DMS 273 treated with DMSO at 0.1 percent for 48 hours (cell line): ENCODE data around the gene PRR5L.
"Not testable (repeated sequence)": the region's sequence is repeated elsewhere in the genome, so short reads cannot be mapped to it uniquely, and the experiment has no call there.

Source experiments
- DNase-seq: peaks from one replicate; lab custom pipeline; 2025; lab: John Stamatoyannopoulos, UW

Gene PRR5L

DNA sequence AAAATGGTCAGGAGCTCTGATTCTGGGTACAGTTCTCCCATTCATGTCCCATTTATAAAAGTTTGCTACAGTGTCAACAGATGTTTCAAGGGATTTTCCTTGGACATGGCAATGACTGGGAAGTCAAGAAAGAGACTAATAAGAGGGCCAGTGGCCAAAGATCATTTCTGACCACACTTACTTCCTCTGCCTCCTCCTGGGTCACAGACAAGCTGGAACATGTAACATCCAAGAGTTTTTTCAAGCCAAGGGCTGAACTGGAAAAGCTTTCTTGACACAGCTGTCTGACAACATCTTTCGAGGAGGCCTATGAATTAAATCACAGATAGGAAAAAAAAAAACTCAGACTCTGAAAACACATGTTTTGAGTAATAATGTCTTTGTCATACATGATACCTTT, 15.6 kb upstream of the PRR5L start:
- no peak for DNase-seq

DNA sequence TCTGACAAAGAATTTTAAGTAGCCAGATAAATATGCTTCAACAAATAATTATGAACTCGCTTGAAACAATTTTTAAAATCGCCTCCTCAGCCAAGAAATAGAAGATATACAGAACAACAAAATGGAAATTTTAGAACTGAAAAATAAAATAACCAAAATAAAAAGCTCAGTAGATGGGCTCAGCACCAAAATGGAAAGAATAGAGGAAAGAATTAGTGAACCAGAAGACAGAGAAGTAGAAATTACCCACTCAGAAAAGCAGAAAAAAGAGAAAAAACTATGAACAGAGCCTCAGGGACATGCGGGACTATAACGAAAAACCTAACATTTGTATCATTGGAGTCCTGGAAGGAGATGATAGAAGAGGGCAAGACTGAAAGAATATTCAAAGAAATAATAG, 14.2 kb upstream of the PRR5L start:
- DNase-seq = no peak

DNA sequence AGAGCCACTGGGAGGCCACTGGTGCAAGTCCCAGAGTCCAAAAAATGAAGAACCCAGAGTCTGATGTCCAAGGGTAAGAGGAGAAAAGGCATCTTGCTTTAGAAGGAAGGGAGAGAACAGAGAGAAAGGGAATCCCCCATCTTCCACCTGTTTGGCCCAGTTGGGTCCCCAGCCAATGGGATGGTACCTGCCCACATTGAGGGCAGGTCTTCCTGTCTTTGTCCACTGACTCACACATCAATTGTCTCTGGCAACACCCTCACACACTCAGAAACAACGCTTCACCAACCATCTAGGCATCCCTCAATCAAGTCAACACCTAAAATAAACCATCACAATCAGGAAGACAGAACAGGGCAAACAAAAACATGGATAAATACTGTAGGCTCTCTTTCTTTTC, 13.2 kb upstream of the PRR5L start:
- DNase-seq = no peak

DNA sequence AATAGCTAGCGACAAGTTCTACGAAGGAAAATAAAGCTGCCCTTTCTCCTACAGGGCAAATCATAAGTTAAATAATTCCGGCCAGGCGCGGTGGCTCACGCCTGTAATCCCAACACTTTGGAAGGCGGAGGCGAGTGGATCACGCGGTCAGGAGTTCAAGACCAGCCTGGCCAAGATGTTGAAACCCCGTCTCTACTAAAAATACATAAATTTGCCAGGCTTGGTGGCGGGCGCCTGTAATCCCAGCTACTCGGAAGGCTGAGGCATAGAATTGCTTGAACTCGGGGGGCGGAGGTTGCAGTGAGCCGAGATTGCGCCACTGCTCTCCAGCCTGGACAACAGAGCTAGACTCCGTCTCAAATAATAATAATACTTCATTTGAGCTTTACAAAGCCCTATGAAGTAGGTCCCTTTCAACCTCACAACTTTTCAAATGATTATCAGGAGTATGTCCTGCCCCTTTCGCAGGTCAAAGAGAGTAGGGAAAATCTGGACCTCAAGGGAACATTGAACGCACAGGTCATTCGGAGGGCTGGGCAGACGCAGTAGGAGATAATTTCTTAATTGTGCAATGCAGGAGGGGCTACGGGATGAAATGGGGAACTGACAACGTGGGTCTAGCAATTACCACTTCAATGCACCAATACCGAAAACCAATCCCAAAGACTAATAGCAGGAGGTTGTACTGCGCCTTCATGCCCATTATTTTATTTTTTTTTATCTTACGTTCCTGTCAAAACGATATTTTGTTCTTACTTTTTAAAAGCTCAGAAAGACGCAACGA, 7.5 kb upstream of the PRR5L start:
- no peak for DNase-seq

DNA sequence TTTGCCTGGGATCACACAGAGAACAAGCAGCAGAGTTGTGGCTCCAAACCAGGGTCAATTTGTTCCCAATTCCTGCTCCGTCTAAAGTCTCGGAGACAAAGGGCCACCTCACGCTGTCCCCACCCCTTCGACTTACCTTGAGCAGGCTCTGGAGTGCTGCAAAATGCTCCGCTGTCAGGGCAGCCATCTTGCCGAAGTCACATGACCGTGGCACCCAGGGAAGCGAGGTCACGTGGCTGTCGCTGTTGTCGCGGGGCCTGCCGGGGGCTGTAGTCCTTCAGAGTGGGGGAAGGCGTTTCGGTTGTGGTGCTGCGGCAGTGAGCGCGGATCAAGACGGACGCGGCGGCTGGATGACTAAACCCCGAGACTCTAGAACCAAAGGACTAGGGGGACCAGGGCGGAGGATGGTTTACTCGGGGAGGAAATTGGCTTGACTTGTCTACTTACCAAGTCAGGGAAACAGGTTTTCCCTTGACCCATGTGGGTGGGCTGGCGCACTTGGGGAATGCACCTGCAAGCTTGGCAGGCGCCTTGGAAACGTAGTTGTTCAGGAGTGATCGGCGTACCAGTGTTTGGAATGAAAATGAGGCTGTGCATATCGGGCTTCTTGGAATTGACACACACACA, 6.7 kb upstream of the PRR5L start, which contains the start of gene COMMD9:
TSS of gene COMMD9 (minus strand) at position 199 of the 627 bp plus-strand sequence. CDS start at position 187, 12 bp downstream.
- DNase-seq = peak; percentile 63

DNA sequence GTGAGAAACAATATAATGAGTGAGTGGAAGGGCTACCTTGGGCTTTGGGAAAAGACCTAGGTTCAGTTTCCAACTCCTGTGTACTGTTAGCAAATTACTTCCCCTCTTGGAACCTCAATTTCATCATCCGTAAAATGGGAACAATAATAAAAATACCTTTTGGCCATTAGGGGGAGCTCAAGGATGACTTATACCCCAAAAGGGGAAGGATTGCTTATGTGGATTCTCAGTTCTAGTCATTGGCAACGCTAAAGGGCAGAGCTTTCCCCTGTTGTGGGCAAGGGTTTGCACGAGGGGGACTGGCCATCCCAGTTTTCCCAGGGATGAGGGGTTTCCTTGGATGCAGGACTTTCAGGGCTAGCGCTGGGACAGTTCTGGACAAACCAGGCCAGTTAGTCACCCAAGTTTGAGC, 3.8 kb upstream of the PRR5L start:
- no peak for DNase-seq

DNA sequence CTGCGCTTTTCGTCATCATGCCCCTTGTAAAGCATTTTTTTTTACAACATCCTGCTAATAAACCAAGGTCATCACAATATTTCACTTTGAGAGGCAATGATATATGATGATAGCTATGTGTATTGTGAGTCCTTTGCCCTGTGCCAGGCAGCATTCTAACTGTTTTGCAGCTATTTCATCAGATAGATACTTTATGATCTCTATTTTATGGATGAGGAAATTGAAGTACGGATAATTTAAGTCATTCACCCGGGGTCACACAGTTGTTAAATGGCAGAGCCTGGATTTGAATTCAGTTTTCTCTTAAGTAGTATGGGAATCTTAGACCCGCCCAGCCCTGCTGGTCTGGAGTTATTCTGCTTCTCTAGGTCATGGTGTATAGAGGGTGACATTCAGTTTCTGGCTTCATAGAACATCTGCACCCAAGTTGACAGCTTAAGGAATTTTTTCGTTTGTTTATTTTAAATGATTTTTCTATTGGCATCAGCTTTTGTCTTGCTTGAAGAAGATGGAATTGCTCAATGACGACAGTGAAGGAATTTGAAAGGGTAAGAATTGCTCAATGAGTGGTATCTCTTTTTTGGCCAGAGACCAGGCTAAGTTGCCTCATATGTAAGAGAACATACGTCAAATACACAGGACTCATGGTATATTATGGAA, 926 bp downstream of the PRR5L start:
- no peak for DNase-seq

DNA sequence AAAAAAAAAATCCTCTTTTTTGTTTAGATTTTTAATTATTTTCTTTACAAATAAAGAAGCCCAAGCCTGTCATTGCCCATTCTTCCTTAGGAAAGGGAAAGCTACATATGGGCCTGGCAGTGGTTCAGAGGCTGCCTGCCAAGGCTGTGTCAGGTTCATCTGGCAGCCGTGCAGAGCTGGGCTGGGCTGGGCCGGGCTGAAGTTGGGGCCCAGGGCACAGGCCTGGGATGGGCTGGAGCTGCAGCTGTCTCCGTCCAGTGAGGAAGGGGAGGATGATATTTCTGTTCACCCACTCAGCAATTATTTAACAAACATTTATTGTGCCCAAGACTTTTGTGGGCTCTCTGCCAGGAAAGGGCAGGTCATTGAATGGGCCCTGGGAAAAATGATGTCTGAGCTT, 4.6 kb downstream of the PRR5L start:
- peak; percentile 5 for DNase-seq

DNA sequence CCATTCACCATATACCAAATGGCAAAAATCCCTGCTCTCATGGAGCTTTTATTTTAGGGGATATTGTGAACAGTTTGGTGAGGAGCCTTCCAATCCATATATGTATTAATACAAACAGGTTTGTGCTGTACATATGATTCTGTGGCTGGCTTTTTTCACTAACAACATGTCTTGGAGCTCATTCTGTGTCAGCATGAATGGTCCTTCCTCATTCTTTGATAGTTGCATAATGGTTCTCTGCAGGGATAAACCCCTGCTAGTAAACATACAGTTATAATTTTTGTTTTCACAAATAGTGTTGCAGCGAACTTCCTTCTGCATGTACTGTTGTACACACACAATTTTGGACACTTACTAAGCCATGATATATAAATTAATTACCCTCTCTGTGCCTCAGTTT, 8.3 kb downstream of the PRR5L start:
- no peak for DNase-seq

DNA sequence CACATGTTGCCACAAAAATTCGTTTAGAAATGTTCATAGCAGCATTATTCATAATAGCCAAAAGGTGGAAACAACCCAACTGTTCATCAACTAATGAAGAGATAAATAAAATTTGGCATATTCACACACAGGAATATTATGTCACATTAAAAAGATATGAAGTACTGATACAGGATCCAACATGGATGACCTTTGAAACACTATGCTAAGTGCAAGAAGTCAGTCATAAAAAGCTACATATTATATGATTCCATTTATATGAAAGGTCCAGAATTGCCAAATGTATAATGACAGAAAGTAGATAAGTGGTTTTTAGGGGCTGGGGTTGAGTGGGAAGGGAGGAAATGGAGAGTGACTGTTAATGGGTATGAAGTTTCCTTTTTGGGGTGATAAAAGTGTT, 9.0 kb downstream of the PRR5L start:
- DNase-seq = no peak

DNA sequence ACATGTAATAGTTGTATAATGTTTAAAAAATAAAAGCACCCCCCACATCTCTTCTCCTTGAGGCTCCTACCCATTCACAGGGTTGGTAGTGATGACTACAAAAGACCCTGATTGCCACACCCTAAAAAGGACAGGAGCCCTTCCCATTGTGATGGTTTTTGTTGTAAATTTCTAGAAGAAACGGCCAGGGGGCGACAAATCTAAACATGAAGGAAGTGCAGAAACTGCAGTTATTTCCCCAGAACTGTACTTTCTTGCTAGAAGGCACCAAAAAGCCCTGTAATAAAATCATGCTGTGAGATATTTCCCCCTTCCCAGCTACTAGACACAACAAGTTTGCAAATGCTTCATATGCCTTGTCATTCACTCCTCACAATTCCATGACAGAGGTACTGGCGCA, 10.8 kb downstream of the PRR5L start:
- no peak for DNase-seq

DNA sequence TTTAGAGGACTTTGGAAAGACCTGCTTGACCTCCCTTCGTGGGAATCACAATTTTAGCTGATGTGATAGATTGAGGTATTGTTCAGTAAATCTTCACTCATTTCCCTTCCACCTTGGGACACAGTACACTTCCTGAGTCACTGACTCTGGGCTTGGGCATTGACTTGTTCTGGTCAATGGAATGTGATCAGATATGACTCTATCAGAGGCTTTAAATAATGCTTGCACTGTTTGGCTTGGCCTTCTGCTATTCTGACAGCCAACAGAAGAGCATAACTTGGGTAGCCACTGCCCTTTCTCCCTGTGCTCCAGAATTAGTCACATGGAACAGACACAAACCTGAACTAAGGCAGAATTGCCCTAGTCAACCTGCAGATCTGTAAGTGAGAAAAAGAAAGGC, 12.5 kb downstream of the PRR5L start:
- DNase-seq = no peak

DNA sequence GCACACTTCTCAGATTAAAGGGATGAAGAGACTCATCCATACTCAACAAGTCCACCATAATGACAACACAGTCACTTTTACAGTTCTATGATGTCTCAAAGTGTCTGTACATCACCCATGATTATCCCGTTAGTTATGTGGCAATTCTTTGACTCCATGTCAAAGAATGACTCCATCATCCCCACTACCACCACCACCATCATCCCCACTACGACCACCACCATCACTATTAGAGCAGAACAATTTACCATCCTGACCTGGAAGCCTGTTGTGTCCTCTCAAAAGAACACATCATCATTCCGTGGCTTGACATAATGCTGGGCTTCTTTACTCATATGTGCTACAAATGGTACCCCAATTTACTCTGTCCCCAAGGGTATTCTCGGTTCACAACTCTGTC, 13.7 kb downstream of the PRR5L start:
- DNase-seq = no peak

DNA sequence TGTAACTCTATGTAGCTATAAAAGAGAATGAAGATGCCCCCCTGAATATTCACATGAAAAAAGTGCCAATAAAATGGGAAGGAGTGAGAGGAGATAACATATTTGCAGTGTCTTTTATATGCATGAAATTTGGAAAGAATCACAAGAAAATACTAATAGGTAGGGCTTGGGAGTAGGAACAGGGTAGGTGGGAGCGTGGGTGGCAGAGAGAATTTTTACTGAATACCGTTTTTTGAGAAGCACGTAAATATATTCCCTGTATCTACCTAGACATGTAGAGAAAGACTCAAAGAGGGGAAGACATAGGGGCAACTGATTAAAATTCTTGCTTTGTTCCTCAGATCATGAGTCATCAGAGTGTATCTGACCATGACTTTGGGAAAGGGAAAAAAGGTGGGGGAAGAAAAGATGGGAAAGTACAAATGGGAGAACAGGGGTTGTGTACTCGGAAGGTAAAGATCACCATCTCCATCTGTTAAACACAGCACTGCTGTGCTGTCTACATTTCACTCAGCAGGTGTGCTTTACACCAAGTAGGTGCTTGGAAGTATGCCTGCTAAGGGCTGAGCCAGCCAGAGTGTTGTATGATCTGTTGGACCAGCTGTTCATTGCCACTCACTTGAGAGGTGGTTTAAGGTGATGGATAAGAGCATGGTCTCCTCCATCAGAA, 16.0 kb downstream of the PRR5L start:
- peak; percentile 63 for DNase-seq

DNA sequence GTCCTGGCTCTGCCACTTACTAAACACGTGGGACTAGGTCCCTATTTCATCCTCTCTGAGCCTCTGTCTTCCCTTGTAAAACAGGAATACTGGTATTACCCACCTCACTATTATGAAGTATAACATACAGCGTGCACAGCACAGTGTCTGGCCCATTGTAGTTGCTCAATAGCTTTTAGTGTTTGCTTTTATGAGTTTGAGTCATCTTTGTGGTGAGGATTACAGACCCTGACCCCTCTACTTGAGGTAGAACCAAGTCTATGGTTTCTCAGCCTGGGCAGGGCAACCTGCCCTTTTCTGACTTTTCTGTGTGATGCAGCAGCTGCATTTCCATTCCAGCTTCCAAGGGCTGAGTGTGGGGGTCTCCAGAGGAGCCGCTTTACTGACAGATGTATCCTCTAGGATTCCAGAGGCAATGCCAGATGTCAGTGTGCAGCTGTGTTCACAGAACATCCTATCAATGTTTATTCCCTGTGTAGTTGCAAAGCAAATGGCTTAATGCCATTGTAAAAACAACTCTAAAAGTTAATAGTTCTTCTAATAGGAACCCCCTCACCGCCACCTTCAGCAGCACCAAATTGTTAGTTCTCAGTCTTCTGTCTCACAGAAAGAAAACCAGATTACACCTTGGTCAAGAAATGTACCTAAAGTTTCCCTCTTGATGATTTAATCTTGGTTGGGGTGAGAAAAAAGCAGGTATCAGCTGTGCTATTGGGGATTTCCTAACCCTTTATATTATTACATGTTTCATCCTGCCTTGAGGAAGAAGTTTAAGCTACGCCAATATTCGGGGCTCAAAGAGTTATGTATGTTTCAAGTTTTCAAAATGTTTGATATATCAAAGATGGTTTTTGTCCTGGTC, 16.8 kb downstream of the PRR5L start:
- no peak for DNase-seq

DNA sequence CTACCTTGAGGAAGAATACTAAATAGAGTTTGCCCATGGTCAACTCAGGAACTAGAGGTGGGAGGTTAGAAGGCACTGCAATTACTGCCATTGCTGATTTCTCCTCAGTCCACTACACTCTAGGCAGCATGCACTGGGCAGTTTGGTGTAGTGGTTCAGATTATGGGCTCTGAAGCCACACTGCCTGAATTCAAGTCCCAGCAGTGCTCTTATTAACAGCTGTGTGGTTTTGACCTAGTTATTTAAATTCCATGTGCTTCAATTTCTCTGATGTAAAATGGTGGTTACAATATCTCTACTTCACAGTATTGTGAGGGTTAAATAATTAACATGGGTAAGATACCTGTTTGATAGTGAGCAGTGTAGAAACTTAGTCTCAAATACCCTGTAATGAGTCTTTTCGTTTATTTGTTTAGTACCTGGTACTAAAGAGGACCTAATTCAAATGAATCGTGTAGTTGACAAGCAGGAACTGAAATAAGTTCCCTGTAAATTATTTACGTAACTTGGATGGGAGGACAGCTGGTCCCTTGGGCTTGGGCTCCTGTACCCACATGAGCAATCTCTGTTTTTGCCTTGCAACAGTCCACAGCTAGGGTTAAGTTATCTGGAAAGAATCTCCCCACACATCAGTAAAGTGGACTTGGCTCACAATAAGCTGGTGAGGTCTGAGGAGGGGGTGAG, 17.8 kb downstream of the PRR5L start:
- DNase-seq = no peak

DNA sequence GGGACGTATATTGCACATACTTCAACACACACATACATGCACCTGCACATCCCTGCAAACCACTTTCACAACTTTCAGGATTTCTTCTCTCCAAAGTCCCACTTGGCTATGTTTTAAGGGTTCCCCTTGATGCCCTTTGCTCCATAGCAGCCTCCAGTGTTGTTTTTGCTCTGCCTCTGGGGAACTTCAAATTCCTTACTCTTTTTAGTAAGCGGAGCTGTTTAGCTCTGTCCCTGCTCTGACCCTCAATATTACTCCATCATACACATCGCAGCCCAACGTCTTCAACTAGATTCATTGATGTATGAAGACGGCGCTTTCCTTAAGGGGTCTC, 18.3 kb downstream of the PRR5L start:
- no peak for DNase-seq

DNA sequence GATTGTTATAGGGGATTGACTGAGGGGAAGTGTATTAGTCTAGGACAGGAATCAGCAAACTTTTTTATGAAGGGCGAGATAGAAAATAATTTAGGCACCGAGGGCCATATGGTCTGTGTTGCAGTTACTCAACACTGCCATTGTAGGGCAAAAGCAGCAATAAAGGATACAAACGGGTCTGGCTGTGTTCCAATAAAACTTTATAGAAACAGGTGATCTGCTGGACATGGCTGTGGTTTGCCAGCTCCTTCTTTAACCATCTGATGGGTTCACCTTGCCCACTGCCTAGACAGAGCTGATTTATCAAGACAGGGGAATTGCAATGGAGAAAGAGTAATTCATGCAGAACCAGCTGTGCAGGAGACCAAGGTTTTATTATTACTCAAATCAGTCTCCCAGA, 20.0 kb downstream of the PRR5L start:
- no peak for DNase-seq

DNA sequence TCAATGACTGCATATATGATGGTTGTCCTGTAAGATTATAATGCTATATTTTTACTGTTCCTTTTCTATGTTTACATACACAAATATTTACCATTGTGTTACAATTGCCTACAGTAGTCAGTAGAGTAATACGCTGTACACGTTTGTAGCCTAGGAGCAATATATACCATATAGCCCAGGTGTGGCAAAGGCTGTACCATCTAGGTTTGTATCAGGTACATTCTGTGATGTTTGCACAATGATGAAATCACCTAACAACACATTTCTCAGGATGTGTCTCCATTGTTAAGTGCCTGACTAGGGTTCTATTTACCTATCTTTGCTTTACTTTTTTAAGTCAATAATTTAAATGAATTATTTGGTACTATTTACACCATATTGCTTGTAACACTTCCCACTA, 21.9 kb downstream of the PRR5L start:
- no peak for DNase-seq

DNA sequence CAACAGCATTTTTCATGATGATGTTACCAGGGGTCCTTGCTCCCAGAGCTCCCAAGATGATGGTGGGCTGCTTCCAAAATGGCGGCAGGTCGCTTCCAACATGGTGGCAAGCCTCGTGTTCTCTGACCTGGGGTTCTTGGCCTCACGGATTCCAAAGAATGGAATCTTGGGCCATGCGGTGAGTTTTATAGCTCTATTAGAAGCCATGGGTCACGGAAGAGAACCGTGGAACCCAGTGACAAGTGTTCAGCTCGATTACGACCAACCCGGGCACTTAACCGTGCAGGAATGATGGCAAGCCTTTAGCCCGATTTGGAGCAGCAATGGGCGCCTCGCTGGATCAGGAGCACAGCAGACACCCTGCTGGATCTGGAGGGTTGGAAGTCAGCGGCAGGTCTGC, 28.9 kb downstream of the PRR5L start:
- DNase-seq = not testable (repeated sequence)

DNA sequence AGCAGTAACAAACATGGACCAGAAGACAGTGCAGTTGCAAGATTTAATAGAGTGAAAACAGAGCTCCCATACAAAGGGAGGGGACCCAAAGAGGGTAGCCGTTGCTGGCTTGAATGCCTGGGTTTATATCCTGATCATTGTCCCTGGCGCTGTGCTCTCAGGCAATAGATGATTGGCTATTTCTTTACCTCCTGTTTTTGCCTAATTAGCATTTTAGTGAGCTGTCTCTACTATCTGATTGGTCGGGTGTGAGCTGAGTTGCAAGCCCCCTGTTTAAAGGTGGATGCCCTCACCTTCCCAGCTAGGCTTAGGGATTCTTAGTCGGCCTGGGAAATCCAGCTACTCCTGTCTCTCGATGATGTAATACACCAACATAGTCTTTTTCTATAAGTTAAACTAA, 29.3 kb downstream of the PRR5L start:
- not testable (repeated sequence) for DNase-seq
